PC-9 (cell line): ENCODE results near the gene LYPD3.

Experiments
- EZH2 ChIP-seq: fragments of 200-600 bp; sonication (generic); IDR thresholded peaks from 2 replicates; pipeline ENCODE4 v1.8.0; 2017; ENCODE audit warnings: antibody characterized with exemption, low read depth
- TF ChIP-seq, protein P1 (sequence below): fragments of 200-600 bp; sonication (generic); conservative IDR thresholded peaks from 2 replicates; pipeline ENCODE4 v1.6.1; 2017; ENCODE audit warnings: mixed run types, antibody characterized with exemption, mild to moderate bottlenecking, moderate library complexity

DNA sequence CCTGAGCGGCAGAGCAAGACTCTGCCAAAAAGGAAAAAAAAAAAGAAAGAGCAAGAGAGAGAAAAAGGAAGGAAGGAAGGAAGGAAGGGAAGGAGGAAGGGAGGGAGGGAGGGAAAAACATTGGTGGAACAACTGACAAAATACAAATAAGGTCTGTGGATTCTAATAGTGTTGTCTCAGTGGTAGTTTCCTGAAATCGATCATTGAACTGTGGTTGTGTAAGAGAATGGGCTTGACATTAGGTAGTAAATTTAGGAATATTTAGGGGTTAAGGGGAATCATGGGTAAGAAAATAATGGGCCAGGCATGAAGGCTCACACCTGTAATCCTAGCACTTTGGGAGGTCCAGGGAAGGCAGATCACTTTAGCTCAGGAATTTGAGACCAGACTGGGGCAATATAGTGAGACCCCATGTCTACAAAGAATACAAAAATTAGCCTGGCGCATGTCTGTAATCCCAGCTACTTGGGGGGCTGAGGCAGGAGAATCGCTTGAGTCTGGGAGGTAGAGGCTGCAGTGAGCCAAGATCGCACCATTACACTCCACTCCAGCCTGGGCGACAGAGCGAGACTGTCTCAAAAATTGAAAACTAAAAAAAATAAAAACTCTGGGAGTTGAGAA, 24.7 kb upstream of the LYPD3 start:
- TF ChIP-seq EZH2: no peak
- TF ChIP-seq, protein P1, sequence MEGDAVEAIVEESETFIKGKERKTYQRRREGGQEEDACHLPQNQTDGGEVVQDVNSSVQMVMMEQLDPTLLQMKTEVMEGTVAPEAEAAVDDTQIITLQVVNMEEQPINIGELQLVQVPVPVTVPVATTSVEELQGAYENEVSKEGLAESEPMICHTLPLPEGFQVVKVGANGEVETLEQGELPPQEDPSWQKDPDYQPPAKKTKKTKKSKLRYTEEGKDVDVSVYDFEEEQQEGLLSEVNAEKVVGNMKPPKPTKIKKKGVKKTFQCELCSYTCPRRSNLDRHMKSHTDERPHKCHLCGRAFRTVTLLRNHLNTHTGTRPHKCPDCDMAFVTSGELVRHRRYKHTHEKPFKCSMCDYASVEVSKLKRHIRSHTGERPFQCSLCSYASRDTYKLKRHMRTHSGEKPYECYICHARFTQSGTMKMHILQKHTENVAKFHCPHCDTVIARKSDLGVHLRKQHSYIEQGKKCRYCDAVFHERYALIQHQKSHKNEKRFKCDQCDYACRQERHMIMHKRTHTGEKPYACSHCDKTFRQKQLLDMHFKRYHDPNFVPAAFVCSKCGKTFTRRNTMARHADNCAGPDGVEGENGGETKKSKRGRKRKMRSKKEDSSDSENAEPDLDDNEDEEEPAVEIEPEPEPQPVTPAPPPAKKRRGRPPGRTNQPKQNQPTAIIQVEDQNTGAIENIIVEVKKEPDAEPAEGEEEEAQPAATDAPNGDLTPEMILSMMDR: no peak
